IPS DF 19.7 (cell line): ENCODE results near the gene HIBCH.
A peak's percentile ranks its signal among the peaks of the same experiment; 100 is the strongest.
"Not testable (repeated sequence)": the region's sequence is repeated elsewhere in the genome, so short reads cannot be mapped to it uniquely, and the experiment has no call there.

Experiments used
- DNase-seq: peaks from one replicate; pipeline ENCODE4 v3.0.0-alpha.2; 2013; ENCODE audit warnings: low read depth, low spot score

The HIBCH gene

DNA sequence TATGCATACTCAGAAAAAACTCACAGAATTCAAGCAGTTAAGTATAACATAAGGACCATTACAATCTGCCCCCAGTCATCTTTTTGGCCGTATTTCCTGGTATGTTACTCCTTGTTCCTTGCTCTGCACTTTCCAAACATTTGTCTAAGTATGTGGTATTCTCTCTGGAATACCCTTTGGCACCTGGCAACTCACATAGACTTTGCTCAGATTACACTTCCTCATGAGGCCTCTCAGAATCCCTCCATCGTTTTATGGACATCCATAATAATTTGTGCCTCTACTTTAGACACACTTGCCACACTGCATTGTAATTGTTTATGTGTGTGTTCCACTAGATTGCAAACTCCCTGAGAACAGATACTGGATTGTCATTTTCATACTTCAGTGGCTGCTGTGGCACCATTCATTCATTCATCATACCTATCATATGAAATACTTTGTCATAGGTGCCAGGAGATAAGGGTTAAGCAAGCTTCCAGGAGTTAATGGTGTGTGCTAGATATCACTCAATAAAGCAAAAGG lies 84.0 kb downstream of the HIBCH start:
- no peak for DNase-seq

DNA sequence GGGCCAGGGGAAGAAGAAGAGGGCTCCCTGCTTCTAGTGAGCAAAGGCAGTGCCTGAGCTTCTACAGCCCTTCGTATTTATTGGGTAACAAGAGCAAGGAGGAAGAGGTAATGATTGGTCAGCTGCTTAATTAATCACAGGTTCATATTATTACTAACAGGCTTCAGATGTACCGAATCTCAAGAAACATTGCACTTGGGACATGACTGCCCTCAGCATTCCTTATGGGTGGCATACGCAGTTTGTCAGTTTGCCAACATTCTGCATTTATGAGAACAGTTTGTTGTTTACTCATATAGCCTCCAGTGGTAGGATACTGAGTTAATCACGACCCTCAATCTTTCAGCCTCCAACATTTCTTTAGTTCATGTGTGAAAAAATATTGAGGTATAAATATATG lies 84.5 kb downstream of the HIBCH start:
- no peak for DNase-seq

DNA sequence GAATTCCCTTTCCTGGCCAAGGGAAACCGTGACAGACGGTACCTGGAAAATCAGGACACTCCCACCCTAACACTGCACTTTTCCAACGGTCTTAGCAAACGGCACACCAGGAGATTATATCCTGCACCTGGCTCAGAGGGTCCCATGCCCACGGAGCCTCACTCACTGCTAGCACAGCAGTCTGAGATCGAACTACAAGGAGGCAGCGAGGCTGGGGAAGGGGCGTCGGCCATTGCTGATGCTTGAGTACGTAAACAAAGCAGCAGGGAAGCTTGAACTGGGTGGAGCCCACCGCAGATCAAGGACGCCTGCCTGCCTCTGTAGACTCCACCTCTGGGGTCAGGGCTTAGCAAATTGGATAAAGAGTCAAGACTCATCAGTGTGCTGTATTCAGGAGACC lies 95.6 kb downstream of the HIBCH start:
- not testable (repeated sequence) for DNase-seq

DNA sequence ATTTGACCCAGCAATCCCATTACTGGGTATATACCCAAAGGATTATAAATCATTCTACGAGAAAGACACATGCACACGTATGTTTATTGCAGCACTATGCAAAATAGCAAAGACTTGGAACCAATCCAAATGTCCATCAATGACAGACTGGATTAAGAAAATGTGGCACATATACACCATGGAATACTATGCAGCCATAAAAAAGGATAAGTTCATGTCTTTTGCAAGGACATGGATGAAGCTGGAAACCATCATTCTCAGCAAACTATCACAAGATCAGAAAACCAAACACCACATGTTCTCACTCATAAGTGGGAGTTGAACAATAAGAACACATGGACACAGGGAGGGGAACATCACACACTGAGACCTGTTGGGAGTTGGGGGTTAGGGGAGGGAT lies 96.9 kb downstream of the HIBCH start:
- DNase-seq, result not testable (repeated sequence)

DNA sequence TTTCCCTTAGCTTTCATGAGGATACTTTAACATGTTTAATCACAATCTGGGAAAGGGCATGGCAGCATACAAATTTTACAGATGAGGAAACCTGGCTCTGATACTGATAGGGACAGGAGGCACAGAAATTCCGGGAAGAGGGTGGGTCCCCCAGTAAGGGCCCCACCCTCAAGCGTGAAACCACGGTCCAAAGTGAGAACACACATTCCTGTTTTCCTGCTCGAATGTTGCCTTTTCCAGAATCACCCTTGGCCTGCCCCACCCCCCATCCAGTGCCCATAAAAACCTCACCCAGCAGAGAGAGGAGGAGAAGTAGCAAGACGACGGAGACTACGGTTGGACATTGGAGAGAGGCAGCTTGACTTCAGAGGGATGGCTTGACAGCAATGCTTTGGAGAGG lies 98.2 kb downstream of the HIBCH start:
- DNase-seq, result no peak

DNA sequence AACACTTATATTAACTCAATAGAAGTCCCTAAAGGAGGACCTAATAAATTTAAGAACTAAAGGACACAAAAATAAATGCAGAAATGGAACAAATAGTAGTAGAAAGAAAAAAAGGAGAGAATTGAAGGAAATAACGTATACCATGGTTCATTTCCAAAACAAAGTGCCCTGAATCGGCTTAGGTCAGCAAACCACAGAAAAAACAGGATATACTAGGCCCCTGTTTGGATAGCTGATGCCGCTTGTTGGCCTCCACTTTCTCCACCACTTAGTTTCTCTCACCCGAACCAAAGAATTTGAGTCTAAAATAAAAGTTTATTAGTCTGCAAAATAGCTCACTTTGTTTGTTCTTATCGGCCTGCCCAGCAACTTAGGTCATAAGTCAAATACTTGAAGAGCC lies 100.4 kb downstream of the HIBCH start:
- DNase-seq, result no peak

DNA sequence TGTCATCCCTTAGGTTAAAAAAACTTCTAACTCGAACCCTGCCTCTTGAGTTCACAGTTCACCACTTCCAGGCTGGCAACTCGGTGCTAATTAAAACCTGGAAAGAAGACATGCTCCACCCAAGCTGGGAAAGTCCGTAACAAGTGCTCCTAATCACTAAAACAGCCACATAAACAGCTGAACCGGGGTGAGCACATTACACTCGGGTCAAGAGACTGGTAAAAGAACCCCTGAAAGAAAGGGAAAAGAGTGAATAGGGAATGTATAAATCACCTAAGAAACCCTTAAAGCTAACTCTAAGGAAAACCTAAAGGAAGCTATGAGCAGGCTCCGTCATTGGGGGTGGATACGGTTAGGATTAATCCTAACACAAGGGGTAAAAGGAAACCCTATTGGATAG lies 102.0 kb downstream of the HIBCH start:
- no peak for DNase-seq

DNA sequence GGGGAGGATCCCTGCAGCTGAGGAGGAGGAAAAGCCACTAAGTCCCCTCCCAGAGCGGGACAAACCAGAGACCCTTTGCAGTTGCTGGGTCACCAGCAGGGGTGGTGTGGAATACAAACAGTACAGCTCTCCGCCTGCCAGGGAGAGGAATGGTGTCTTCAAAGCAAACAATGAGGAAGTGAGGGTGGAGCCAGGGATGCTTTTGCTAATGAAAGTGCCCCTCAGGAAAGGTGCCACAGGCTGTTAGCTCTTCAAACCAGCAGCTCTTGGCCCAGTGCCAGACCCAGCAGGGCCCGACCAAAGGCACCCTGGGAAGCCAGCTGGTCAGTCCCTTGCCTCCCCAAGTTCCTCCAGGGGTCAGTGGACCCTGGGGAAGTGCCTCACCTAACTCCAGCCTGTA lies 102.8 kb downstream of the HIBCH start:
- DNase-seq, result peak; percentile 61

DNA sequence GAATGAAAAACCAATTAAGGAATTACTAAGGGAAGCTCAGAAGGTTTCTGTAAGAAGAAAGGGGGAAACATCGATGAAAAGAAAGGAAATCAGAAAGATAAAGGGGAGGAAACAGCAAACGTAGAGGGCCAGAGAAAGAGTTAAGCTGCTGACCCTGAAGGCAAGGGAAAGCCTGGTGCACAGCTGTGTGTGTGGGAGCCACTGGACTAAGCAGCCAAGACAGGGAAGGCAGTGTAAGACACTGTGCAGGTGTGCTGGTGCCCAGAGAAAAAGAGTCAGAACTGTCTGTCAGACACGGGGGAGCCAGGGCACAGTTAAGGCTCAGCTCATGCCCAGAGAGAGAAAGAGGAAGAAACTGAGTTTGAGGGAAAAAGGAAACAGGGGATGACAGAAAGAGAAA lies 104.0 kb downstream of the HIBCH start:
- DNase-seq, result no peak

DNA sequence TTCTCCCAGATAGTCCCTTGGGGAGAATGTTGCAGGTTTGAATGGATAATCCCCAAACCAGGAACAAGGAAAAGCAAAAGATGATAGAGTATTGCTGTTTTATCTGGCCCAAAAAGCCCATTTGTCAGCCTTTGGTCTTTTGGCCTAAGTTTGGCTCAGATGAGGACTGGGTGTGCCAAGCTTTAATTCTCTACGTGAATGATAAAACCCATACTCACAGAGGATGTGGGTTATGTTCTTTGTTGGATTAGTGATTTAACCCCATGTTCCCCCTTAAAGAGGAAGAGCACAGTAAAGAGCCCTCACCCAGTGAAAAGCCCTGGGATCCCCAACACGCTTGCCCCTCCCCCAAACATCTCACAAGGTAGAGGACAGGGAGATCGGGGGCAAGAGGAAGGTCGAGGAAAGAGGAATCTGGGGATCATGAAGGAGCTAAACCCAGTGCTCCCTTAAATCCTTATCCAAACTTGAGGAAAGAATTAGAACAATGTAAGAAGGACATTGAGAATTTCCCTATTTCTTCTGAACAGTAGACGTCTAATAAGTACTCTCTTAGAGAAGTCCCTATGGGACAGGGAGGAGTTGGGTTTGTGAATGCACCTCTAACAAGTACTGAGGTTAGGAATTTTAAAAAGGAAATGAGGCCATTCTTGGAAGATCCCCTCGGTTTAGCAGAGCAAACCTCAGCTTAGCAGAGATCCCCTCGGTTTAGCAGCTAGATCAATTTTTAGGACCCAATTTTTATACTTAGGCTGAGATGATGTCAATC lies 105.0 kb downstream of the HIBCH start:
- DNase-seq, result no peak

DNA sequence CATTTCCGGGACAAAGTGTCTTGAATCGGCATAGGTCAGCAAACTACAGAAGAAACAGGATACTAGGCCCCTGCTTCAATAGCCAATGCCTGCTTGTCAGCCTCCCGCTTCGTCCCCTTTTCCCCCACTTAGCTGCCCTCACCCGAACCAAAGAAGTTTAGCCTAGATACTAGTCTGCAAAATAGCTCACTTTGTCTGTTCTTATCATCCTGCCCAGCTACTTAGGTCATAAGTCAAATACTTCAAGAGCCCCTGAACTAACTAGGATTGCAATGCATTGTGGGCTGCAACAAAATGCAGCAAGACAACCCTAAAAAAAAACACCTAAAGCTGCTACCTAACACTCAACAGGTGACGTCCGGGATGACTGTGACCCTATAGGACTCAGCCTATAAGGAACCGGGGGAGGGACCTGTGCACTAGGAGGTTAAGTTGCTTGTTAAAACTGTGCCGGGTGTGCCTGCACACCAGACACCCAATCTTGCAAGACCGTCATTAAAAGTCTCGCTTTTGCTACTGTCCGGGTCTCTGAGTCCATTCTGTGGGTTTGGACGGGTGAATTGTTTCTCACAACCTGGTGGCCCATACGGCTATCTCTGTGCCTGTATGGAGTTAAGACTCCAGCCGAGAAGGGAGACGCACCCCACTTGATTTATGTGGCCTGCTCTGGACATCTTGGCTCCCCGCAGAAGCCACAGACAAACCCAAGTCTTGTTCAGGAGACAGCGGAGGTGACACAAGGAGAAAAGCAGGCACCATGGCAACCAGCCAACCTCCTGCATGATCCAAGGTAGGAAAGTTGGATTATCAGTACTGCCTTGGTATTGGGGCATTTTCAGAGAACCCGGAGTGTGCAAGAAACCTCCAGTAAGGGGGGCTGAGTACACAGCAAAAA lies 105.9 kb downstream of the HIBCH start:
- DNase-seq, result no peak

DNA sequence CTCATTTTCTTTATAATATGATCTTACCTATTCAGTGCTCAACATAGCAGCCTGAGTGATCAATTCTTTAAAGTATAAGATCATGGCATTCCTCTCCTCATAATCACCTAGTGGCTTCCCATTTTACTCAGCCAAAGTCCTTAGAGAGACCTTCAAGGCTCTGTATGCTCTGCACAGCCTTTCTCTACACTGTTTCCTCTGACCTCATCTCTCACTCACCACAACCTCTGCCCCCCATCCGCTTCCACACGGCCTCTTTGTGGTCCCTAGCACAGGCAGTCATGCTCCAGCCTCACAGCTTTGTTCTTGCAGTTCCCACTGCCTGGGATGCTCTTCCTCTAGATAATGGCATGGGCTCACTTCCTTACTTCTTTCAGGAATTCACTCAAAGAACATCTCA lies 109.2 kb downstream of the HIBCH start:
- no peak for DNase-seq

DNA sequence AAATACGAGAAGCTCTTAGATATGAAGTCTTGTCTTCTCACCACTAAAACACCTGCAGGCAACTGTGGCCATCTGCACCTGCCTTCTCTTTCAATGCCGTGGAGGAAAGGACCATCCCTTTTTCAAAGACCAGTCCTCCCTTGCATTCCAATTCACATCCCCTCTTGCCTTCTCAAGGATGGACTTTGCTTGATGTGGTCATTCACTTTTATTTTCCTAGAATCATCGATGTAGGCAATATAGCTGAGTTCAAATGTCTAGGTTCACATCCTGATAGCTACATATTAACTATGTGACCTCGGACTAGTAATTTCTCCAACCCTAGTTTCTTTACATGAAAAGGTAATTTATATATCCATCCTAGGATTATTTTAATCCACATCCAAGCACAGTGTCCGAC lies 110.1 kb downstream of the HIBCH start:
- DNase-seq, result no peak

DNA sequence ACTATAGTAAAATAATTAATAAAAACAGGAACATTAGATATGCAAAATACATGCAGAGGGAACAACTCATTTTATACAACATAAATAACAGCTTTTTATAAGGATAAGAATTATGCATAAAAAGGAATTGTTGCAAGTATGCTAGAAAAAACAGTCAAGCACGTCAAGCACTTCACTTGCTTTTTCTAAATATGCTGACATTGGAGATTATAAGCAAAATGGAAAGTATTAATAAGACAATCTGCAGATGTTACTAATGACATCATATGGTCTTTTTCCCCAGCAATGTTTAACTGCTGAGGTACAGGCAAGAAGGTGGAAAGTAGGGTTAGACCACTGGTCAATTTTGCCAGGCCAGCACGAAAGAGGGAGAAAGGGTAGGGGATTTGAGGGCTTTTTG lies 111.7 kb downstream of the HIBCH start:
- no peak for DNase-seq

DNA sequence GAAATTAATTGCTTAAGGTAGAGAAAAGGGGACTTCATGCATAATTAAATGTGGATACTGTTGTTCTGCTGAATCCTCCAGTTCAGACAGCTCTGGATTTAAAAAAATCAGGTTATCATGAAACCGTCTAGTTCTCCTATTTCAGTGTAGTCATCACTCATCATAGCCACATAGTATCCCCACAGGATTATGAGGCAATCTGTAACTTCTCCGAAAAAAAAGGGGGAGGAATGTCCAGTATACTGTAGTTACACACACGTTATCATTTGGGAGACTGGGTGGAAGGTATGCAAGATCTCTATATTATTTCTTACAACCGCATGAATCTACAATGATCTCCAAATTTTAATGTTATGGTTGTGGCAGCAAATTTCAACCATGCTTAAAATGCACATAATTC lies 114.0 kb downstream of the HIBCH start:
- no peak for DNase-seq

DNA sequence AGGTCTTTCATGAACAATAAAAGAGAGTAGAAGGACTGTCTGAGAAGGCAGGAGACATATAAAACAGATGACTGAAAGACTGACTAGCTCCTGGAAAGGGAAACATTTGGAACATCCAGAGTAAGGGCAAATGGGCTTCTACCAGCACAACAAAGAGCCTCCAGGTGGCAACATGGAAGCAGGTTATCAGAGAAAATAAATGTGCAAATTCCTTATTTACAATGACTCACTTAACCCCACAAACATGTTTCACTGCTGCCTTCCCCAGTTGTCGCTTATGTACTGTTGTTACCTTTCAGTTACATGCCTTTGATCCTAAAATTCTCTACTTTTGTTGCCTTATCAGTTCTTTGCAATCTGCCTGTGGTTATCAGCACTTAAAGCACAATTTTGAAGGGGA lies 117.0 kb downstream of the HIBCH start:
- DNase-seq, result no peak

DNA sequence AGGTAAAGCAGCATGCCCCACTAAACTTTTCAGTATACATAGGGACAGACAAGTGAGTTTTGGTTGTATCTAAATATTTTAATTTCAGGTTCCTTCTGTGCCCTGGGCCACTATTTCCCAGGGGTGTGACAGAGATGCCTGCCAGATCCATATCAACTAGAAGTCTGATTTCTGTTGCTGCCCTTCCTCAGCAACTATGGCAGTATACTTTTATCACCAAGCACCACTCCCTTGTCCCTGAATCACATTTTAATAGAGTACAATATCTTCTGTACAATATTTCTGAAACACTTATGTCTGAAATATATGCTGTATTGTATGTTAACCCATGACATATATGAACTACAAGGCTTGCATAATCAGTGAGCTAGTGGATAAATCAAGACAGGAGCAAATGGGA lies 117.6 kb downstream of the HIBCH start:
- DNase-seq, result no peak

DNA sequence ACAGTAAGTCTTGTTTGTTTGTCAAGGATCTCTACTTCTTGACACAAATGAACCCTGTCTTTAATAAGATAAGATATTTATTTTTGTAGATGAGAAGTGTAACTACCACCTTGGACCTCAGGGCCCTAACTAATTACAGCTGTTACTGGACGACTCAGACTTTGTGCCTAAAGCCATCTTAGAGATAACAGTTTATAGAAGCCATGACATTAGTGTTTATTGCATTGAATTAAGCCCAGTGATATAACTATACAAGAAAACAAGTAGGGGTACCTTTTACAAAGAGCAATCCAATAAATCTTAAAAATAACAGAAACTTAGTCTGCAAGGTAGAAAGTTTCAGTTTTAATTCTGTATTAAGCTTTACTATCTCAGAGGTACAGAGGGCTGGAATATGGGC lies 119.0 kb downstream of the HIBCH start:
- DNase-seq, result no peak

DNA sequence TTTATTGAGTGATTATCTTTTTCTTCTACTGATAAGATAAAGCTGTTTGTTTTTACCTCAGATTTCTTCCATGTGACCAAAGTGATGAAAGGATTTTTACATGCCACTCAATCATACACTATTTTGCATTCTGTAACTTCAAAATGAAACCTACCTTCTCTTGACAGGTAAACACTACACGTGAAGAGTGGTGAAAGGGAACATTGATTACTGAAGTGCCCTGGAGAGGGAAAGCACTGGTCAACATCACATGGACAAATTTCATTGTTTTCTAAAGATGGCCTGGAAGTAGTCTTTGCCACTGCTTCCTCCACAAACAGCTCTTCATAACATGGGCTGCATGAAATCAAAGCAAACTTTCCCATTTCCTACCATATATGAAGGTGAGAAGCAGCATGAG lies 120.1 kb downstream of the HIBCH start:
- DNase-seq, result no peak

DNA sequence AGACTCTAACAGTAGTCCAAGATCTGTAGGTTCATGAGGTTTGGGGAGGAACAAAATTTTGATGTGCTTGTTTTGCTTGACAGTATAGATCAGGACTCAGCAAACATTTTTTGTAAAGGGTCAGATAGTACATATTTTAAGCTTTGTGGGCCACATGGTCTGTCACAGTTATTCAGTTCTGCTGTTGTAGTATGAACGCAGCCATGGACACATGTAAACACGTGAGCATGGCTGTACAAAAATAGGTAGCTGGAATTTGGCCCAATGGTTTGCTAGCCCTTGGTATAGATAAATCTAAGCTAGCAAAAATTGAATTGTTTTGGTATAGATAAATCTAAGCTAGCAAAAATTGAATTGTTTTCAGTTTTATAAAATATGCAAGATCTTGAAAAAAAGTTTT lies 120.5 kb downstream of the HIBCH start:
- no peak for DNase-seq

DNA sequence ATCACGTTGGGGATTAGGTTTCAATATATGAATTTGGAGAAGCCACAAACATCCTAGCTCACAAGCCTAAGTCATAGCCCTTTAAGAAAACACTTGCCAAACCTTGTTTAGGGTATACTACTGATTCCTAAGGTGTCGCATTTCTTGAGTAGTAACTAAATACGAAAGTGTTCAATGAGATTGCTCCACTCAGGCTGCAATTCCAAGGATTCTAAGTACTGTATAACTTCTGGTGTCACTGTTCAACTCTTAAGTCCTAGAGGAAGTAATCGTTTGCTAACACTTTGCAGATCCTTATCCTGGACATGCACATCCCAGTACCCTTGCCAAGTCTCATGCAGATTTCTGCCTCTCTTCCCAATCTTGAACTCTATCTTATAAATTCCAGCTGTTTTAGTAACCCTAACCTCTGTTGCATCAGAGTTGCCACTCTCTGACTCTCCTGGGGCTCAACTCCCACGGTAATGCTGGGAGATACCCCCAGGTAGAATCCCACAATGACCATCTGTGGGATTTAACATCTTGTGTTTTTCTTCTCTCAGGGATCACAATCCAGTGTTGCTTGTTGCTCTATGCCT lies 122.4 kb downstream of the HIBCH start:
- no peak for DNase-seq

DNA sequence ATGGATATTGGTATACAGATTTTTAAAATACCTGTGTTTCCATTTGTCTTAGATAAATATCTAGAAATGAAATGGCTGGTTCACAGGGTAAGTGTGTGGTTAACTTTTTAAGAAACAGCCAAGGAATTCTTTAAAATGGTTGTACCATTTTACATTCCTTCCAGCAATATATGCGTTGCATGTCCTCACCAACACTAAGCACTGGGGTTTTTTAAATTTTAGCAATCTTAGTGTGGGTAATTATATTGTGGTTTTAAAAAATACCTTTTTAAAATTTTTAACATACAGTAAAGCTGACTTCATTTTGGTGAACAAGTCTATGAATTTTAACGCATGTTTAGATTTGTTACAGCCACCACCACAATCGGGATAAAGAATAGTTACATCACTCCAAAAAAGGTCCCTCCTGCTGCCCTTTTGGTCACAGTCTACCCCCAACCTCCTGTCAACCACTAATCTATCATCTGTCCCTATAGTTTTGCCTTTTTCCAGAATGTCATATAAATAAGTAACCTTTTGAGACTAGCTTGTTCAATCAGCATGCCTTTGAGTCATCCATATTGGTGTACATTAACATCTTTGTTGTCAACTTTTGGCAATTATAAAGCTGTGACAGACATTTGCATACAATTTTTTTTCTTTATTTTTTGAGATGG lies 129.0 kb downstream of the HIBCH start:
- DNase-seq, result no peak
